ENCODE data around the gene SFT2D1. TPM values are rescaled to one million over a fixed set of nuclear protein-coding genes. Genes with fewer than 3 reads are reported as not detected.

The SFT2D1 gene
- total RNA-seq, 1 experiment from 2014 or later, result 40.2 TPM

DNA sequence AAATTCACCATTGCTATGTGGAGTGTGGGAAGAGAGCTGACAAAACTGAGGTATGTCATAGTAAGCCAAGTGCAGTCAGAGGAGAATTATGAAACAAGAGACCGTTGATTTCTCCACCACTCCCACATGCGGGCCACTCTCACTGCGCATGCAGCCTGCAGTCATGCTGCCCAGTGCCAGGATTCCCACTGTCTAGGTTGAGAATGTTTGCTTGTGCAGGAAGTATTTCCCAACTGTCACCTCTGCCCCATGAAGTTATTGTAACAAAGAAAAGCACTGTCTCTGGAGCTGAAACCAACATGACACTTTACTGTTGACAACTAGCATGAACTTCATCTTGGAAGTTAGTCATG, 18.7 kb upstream of the SFT2D1 start:
- Histone ChIP-seq H3K56ac (ENCODE audit: insufficient read length, low read depth, low read length) (no peak overlapping the region), H3K23me2 (ENCODE audit: insufficient read length, low read depth, low read length, poor library complexity, severe bottlenecking) (peaks cover 5% of the 10 kb centered on the region), H2BK12ac (ENCODE audit: insufficient read length, low read depth, low read length) (no peak overlapping the region), H4K5ac (ENCODE audit: insufficient read length, low read depth, low read length) (no peak overlapping the region), H2AFZ (ENCODE audit: low read length) (no peak overlapping the region), H2BK20ac (ENCODE audit: low read depth, low read length, poor library complexity, severe bottlenecking) (no peak overlapping the region), H3K27ac (ENCODE audit: insufficient read length, low read depth, low read length) (no peak overlapping the region), H4K91ac (ENCODE audit: insufficient read length, low read depth, low read length) (no peak overlapping the region), H3K18ac (ENCODE audit: insufficient read length, low read depth, low read length) (no peak overlapping the region), H3T11ph (ENCODE audit: low read length) (no peak overlapping the region), H3K23ac (ENCODE audit: insufficient read length, low read depth, low read length) (no peak overlapping the region), H4K20me1 (ENCODE audit: control insufficient read depth, insufficient read depth, insufficient read length) (no peaks in the 10 kb centered on the region), H3K4ac (ENCODE audit: low read depth, low read length) (no peak overlapping the region), H2BK120ac (ENCODE audit: low read depth, low read length, poor library complexity, severe bottlenecking) (no peak overlapping the region), H2BK15ac (ENCODE audit: low read depth, low read length) (no peak overlapping the region), H3K79me2 (ENCODE audit: insufficient read depth, low read length) (no peaks in the 10 kb centered on the region), H3K4me2 (ENCODE audit: insufficient read depth, insufficient read length, low read length) (no peak overlapping the region), H2AK5ac (ENCODE audit: insufficient read length, low read length) (no peak overlapping the region), H2BK5ac (ENCODE audit: insufficient read length, low read length) (no peak overlapping the region), H3K9ac (ENCODE audit: extremely low read depth, insufficient read length, low read length) (no peak overlapping the region), H3K14ac (ENCODE audit: insufficient read depth, low read length) (no peak overlapping the region), H3K27me3 (ENCODE audit: insufficient read depth, low read length) (no peaks in the 10 kb centered on the region), H3K9me3 (ENCODE audit: control insufficient read depth, low read depth, low read length) (no peaks in the 10 kb centered on the region), H3K79me1 (ENCODE audit: insufficient read depth, low read depth, low read length, poor library complexity, severe bottlenecking) (no peaks in the 10 kb centered on the region), H3K4me1 (ENCODE audit: insufficient read depth, low read length) (peaks cover 6% of the 10 kb centered on the region; the same call in 1 of the 2 replicates), H4K8ac (replicated peaks; ENCODE audit: insufficient read length, low read depth, low read length) (no peak overlapping the region)
- peaks cover 0 to 6% of the 10 kb centered on the region in 2 experiments; a peak in 2 of 5 replicates for H3K9me3 Mint-ChIP-seq
- WGBS (ENCODE audit: extremely low coverage, insufficient read length, low lambda C conversion rate), result no CpG with 5 or more reads among the region's 3 CpGs
- TF ChIP-seq CTCF (conservative IDR thresholded peaks at IDR 0.05), result no peak
- H3K27me3 Mint-ChIP-seq (ENCODE audit: low read depth), result peaks cover 2% of the 10 kb centered on the region; the same call in 1 of the 2 replicates
- H3K4me1 Mint-ChIP-seq, result peaks cover 33 to 46% of the 10 kb centered on the region in 2 experiments
- H3K36me3 Mint-ChIP-seq (ENCODE audit: insufficient read depth in 1 of 3, low read depth in 3 of 3), result peaks cover 0 to 4% (median 0%) of the 10 kb centered on the region in 3 experiments; a peak in 2 of 7 replicates
- H3K4me3 Mint-ChIP-seq, result no peak overlapping the region
- no peak overlapping the region; a peak in 1 of 7 replicates for H3K27ac Mint-ChIP-seq
- no peak for DNase-seq
